Neural progenitor cell (in vitro differentiated cells): ENCODE measurements around the gene CDH13. TPM values are rescaled to one million over a fixed set of nuclear protein-coding genes. Genes with fewer than 3 reads are reported as not detected.

Experiments
- DNase-seq: peaks from one replicate; pipeline ENCODE4 v3.0.0-alpha.2; 2016; ENCODE audit warnings: low spot score
- H2AFZ ChIP-seq: fragments of 200-600 bp; sonication (generic); replicated peaks from 2 replicates; pipeline ENCODE4 v1.6.1; 2016; ENCODE audit warnings: antibody characterized with exemption
- H3F3A ChIP-seq: fragments of 200-600 bp; sonication (generic); 2 replicates; pipeline ENCODE4 v1.6.1; 2016; ENCODE audit warnings: antibody characterized with exemption, low read depth
- H3K27ac ChIP-seq: fragments of 200-600 bp; sonication (generic); 2 replicates; pipeline ENCODE4 v1.5.1; 2016; ENCODE audit warnings: mild to moderate bottlenecking
- H3K27me3 ChIP-seq: fragments of 200-600 bp; sonication (generic); 2 replicates; pipeline ENCODE4 v1.6.1; 2016; ENCODE audit warnings: mild to moderate bottlenecking, moderate library complexity
- H3K36me3 ChIP-seq: fragments of 200-600 bp; sonication (generic); 2 replicates; pipeline ENCODE4 v1.5.1; 2016
- H3K4me1 ChIP-seq: fragments of 200-600 bp; sonication (generic); 2 replicates; pipeline ENCODE4 v1.6.1; 2016; ENCODE audit warnings: mixed run types
- H3K4me2 ChIP-seq: fragments of 200-600 bp; sonication (generic); 2 replicates; pipeline ENCODE4 v1.6.1; 2016
- H3K4me3 ChIP-seq: fragments of 200-600 bp; sonication (generic); 2 replicates; pipeline ENCODE4 v1.5.1; 2016
- H3K79me2 ChIP-seq: fragments of 200-600 bp; sonication (generic); 2 replicates; pipeline ENCODE4 v1.6.1; 2016; ENCODE audit warnings: low read depth
- H3K9ac ChIP-seq: fragments of 200-600 bp; sonication (generic); 2 replicates; pipeline ENCODE4 v1.6.1; 2016
- H3K9me3 ChIP-seq: fragments of 200-600 bp; sonication (generic); 2 replicates; pipeline ENCODE4 v1.5.1; 2016; ENCODE audit warnings: low read depth
- H4K20me1 ChIP-seq: fragments of 200-600 bp; sonication (generic); 2 replicates; pipeline ENCODE4 v1.6.1; 2016; ENCODE audit warnings: low read depth
- H3K27ac Mint-ChIP-seq: 3 replicates; pipeline ENCODE4 v1.8.0; 2021; ENCODE audit warnings: mixed read lengths
- H3K27me3 Mint-ChIP-seq: 2 replicates; pipeline ENCODE4 v1.8.0; 2022; ENCODE audit warnings: low read depth, mild to moderate bottlenecking, inconsistent platforms, moderate library complexity, mixed read lengths; ENCODE audit not compliant: insufficient read depth
- H3K36me3 Mint-ChIP-seq: 3 replicates; pipeline ENCODE4 v1.8.0; 2021; ENCODE audit warnings: mixed read lengths
- H3K4me1 Mint-ChIP-seq: 3 replicates; pipeline ENCODE4 v1.8.0; 2021; ENCODE audit warnings: mixed read lengths
- H3K4me3 Mint-ChIP-seq: 3 replicates; pipeline ENCODE4 v1.8.0; 2021; ENCODE audit warnings: mild to moderate bottlenecking, moderate library complexity, mixed read lengths
- H3K9me3 Mint-ChIP-seq: 3 replicates; pipeline ENCODE4 v1.8.0; 2020; ENCODE audit warnings: mixed read lengths
- EZH2 ChIP-seq: fragments of 200-600 bp; sonication (generic); IDR thresholded peaks from 2 replicates; pipeline ENCODE4 v1.6.1; 2017; ENCODE audit warnings: antibody characterized with exemption, mild to moderate bottlenecking, moderate library complexity
- EZH2phosphoT487 ChIP-seq: fragments of 200-600 bp; sonication (generic); IDR thresholded peaks from 2 replicates; pipeline ENCODE4 v1.6.1; 2017; ENCODE audit warnings: antibody characterized with exemption
- total RNA-seq: library from RNA; depleted of rRNA; stranded (reverse); fragments of >200 nt; gene quantifications from 2 replicates; pipeline ENCODE4 v1.2.3, GENCODE V29; 2015; ENCODE audit warnings: low replicate concordance
- TF ChIP-seq, protein P1 (sequence below): fragments of 200-600 bp; sonication (generic); IDR thresholded peaks from 2 replicates; pipeline ENCODE4 v1.5.1; 2017; ENCODE audit warnings: antibody characterized with exemption, mild to moderate bottlenecking

The CDH13 gene
- total RNA-seq, 1 donor from 2014 or later = 3.0 TPM

DNA sequence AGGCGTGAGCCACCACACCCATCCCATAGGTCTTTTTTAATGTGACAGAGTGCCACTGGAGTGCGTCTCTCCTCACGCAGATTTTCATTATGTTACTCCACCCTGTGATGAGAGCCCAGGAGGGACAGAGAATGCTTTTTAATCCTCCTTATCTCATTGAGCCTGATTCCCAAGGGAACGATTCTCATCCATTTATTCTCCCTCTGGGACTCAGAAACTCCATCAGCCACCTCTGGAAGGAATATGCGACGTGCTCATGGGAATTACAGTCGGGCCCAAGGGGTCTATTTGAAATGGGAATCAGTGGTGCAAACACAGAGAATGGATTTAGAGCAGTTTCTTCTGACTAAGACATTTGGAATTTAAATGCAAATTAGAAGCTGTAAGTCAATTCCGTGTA lies 1025.1 kb downstream of the CDH13 start:
- H3K4me3 Mint-ChIP-seq = no peak overlapping the region
- H3K27me3 Mint-ChIP-seq = peaks cover 11% of the 10 kb centered on the region
- no peak overlapping the region for H3K27ac Mint-ChIP-seq
- Histone ChIP-seq H3K27me3 (no peaks in the 10 kb centered on the region), H3K4me2 (no peak overlapping the region), H3K4me1 (no peaks in the 10 kb centered on the region), H3K79me2 (no peaks in the 10 kb centered on the region), H3K36me3 (no peaks in the 10 kb centered on the region), H4K20me1 (no peaks in the 10 kb centered on the region), H3K27ac (no peak overlapping the region), H3K9me3 (no peaks in the 10 kb centered on the region), H3K4me3 (no peak overlapping the region), H3K9ac (no peak overlapping the region), H3F3A (no peaks in the 10 kb centered on the region), H2AFZ (no peak overlapping the region)
- DNase-seq = no peak
- H3K9me3 Mint-ChIP-seq = no peaks in the 10 kb centered on the region
- H3K4me1 Mint-ChIP-seq = peaks cover 20% of the 10 kb centered on the region
- H3K36me3 Mint-ChIP-seq = no peaks in the 10 kb centered on the region
- no peak for TF ChIP-seq EZH2phosphoT487
- TF ChIP-seq, protein P1, sequence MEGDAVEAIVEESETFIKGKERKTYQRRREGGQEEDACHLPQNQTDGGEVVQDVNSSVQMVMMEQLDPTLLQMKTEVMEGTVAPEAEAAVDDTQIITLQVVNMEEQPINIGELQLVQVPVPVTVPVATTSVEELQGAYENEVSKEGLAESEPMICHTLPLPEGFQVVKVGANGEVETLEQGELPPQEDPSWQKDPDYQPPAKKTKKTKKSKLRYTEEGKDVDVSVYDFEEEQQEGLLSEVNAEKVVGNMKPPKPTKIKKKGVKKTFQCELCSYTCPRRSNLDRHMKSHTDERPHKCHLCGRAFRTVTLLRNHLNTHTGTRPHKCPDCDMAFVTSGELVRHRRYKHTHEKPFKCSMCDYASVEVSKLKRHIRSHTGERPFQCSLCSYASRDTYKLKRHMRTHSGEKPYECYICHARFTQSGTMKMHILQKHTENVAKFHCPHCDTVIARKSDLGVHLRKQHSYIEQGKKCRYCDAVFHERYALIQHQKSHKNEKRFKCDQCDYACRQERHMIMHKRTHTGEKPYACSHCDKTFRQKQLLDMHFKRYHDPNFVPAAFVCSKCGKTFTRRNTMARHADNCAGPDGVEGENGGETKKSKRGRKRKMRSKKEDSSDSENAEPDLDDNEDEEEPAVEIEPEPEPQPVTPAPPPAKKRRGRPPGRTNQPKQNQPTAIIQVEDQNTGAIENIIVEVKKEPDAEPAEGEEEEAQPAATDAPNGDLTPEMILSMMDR = no peak
- no peak for TF ChIP-seq EZH2

DNA sequence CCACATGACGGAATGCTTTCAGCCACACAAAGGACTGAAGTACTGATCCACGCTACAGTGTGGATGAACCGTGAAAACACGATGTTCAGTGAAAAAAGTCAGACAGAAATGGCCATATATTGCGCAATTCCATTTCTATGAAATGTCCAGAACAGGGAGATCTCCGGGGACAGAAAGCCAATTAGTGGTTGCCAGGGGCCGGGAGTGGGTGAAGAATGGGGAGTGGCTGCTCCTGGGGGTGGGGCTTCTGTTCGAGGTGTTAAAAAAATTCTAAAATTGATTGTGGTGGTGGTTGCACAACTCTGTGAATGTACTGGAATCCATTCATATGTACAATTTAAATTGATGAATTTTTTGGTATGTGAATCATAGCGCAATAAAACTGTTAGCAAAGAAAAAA lies 1026.2 kb downstream of the CDH13 start:
- no peaks in the 10 kb centered on the region for H3K79me2 ChIP-seq
- Mint-ChIP-seq H3K27ac (no peak overlapping the region), H3K4me1 (peaks cover 20% of the 10 kb centered on the region), H3K4me3 (no peak overlapping the region), H3K27me3 (peaks cover 11% of the 10 kb centered on the region), H3K36me3 (no peaks in the 10 kb centered on the region), H3K9me3 (no peaks in the 10 kb centered on the region)
- no peaks in the 10 kb centered on the region for H3F3A ChIP-seq
- H3K27me3 ChIP-seq = no peaks in the 10 kb centered on the region
- no peak overlapping the region for H2AFZ ChIP-seq
- no peak overlapping the region for H3K4me2 ChIP-seq
- TF ChIP-seq, protein P1 = no peak
- TF ChIP-seq EZH2phosphoT487 = no peak
- no peak for TF ChIP-seq EZH2
- no peaks in the 10 kb centered on the region for H3K4me1 ChIP-seq
- no peaks in the 10 kb centered on the region for H3K9me3 ChIP-seq
- H3K36me3 ChIP-seq = no peaks in the 10 kb centered on the region
- H3K4me3 ChIP-seq = no peak overlapping the region
- no peak for DNase-seq
- H3K9ac ChIP-seq = no peak overlapping the region
- H4K20me1 ChIP-seq = no peaks in the 10 kb centered on the region
- H3K27ac ChIP-seq = no peak overlapping the region

DNA sequence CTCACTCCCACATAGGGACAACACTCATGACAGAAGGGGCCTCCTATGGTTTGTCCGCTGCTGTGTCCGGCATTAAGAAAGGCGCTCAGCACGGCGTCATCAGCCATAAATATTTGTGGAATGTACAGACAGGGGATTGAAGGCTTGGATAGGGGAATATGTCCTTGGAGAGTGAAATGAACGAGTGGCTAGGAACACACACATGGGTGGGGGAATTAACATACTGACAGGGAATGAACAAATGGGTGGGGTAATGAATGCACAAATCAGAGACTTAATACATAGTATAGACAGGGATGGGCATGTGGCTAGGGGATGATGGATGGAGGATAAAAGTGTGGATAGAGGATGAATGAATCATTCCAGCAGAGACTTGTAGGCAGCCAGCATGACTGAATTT lies 1027.0 kb downstream of the CDH13 start:
- Histone ChIP-seq H3K9ac (no peak overlapping the region), H3K4me1 (no peaks in the 10 kb centered on the region), H3K9me3 (no peaks in the 10 kb centered on the region), H3K27me3 (no peaks in the 10 kb centered on the region), H3K4me2 (no peak overlapping the region), H3K27ac (no peak overlapping the region), H4K20me1 (no peaks in the 10 kb centered on the region), H3K4me3 (no peak overlapping the region), H2AFZ (no peak overlapping the region), H3K79me2 (no peaks in the 10 kb centered on the region), H3K36me3 (no peaks in the 10 kb centered on the region), H3F3A (no peaks in the 10 kb centered on the region)
- TF ChIP-seq, protein P1 = no peak
- TF ChIP-seq EZH2phosphoT487 = no peak
- TF ChIP-seq EZH2 = no peak
- Mint-ChIP-seq H3K27me3 (peaks cover 11% of the 10 kb centered on the region), H3K4me3 (no peak overlapping the region), H3K36me3 (no peaks in the 10 kb centered on the region), H3K9me3 (no peaks in the 10 kb centered on the region), H3K4me1 (peaks cover 14% of the 10 kb centered on the region), H3K27ac (no peak overlapping the region)
- no peak for DNase-seq
